HepG2 (cell line): ENCODE measurements around the gene APBA1. TPM values are rescaled to one million over a fixed set of nuclear protein-coding genes. Genes with fewer than 3 reads are reported as not detected.

Experiments used
- ATAC-seq: fragments of 200-7000 bp; cut with Tn5 transposase; 3 replicates; pipeline ENCODE4 v1.9.1; 2020; ENCODE audit warnings: mild to moderate bottlenecking, moderate library complexity
- BruUV-seq: library from RNA; stranded (reverse); fragments of 400-500 nt; replicated peaks from 2 replicates; lab custom pipeline; 2021; lab: Mats Ljungman, UMichigan
- CTCF ChIA-PET: fragments of 300-600 bp; formaldehyde crosslinking; extraction: SDS; loops from one replicate; lab custom pipeline; 2021; ENCODE audit warnings: low total read pairs, inconsistent platforms, low intra/inter-chr PET ratio; lab: Yijun Ruan, JAX
- POLR2A ChIA-PET: fragments of 350-600 bp; sonication (Branson Sonifier 250); formaldehyde crosslinking; loops from one replicate; lab custom pipeline; 2020; ENCODE audit warnings: antibody characterized with exemption, inconsistent platforms; lab: Yijun Ruan, JAX
- DNase-seq: peaks from one replicate; pipeline ENCODE4 v3.0.0-alpha.2; 2015; ENCODE audit warnings: low spot score
- FAIRE-seq: peaks from 3 replicates; lab custom pipeline; 2011; peaks lifted over from hg19 to GRCh38; lab: Jason Lieb, UNC
- H2AFZ ChIP-seq: one replicate; pipeline ENCODE4 v1.6.1; 2011; ENCODE audit warnings: low read length, inconsistent platforms
- H3K27ac ChIP-seq: fragments of 300-600 bp; 3 replicates; pipeline ENCODE4 v1.8.0; 2011; ENCODE audit warnings: mixed run types, mild to moderate bottlenecking, mixed read lengths, low read length, inconsistent platforms; ENCODE audit not compliant: insufficient read depth; ENCODE audit errors: extremely low read length
- H3K27me3 ChIP-seq, 2 experiments: fragments of 200-600 bp in 1 of 2; 2 replicates in 1 of 2; 3 replicates in 1 of 2; pipeline versions ENCODE4 v1.6.0 to v1.8.0; 2011; ENCODE audit warnings: low read length in 2 of 2, mild to moderate bottlenecking in 2 of 2, moderate library complexity in 2 of 2, inconsistent platforms in 1 of 2; ENCODE audit not compliant: insufficient read depth in 2 of 2, control insufficient read depth in 1 of 2
- H3K36me3 ChIP-seq, 2 experiments: fragments of 200-600 bp in 1 of 2; replicated peaks in 1 of 2; 2 replicates in 1 of 2; 3 replicates in 1 of 2; pipeline versions ENCODE4 v1.5.1 to v1.8.0; 2011; ENCODE audit warnings: low read length in 2 of 2, inconsistent platforms in 1 of 2; ENCODE audit not compliant: insufficient read depth in 2 of 2, control insufficient read depth in 1 of 2
- H3K4me1 ChIP-seq: 2 replicates; pipeline ENCODE4 v1.5.1; 2012; ENCODE audit warnings: low read length, inconsistent platforms; ENCODE audit not compliant: insufficient read depth
- H3K4me2 ChIP-seq: 2 replicates; pipeline ENCODE4 v1.6.0; 2011; ENCODE audit warnings: low read depth, low read length, inconsistent platforms
- H3K4me3 ChIP-seq, 3 experiments: fragments of 200-600 bp in 1 of 3; sonication (generic), shearing (Covaris generic) in 1 of 3; replicated peaks in 1 of 3; 2 replicates each; pipeline ENCODE4 v1.5.1; 2011 to 2016; ENCODE audit warnings: low read length in 3 of 3, inconsistent platforms in 2 of 3, low read depth in 2 of 3, mild to moderate bottlenecking in 2 of 3, control low read depth in 1 of 3, mixed read lengths in 1 of 3; ENCODE audit not compliant: insufficient read depth in 1 of 3
- H3K79me2 ChIP-seq: one replicate; pipeline ENCODE4 v1.6.1; 2011; ENCODE audit warnings: low read length, inconsistent platforms; ENCODE audit not compliant: insufficient read depth
- H3K9ac ChIP-seq: 2 replicates; pipeline ENCODE4 v1.6.0; 2011; ENCODE audit warnings: mild to moderate bottlenecking, low read depth, low read length, inconsistent platforms; ENCODE audit not compliant: insufficient read depth
- H3K9me3 ChIP-seq: 2 replicates; pipeline ENCODE4 v1.5.1; 2012; ENCODE audit warnings: mild to moderate bottlenecking, low read length
- H4K20me1 ChIP-seq: 2 replicates; pipeline ENCODE4 v1.6.0; 2011; ENCODE audit warnings: inconsistent platforms, mild to moderate bottlenecking, low read length, moderate library complexity; ENCODE audit not compliant: insufficient read depth
- ARNT ChIP-seq: fragments of 450-650 bp; IDR thresholded peaks from 2 replicates; pipeline ENCODE4 v1.6.1; 2017
- FOXA3 ChIP-seq: IDR thresholded peaks from 2 replicates; pipeline ENCODE4 v1.6.1; 2016; ENCODE audit warnings: missing genetic modification reagents, missing compliant biosample characterization
- MED13 ChIP-seq: sonication (generic); formaldehyde crosslinking; IDR thresholded peaks from 2 replicates; pipeline ENCODE4 v1.5.0; 2020; ENCODE audit warnings: missing genetic modification reagents
- MTF2 ChIP-seq: sonication (generic); formaldehyde crosslinking; IDR thresholded peaks from 2 replicates; pipeline ENCODE4 v1.5.0; 2020; ENCODE audit warnings: missing genetic modification reagents, borderline replicate concordance
- NRL ChIP-seq: sonication (generic); formaldehyde crosslinking; IDR thresholded peaks from 2 replicates; pipeline ENCODE4 v1.5.0; 2020; ENCODE audit warnings: missing genetic modification reagents, mild to moderate bottlenecking, moderate library complexity, borderline replicate concordance
- TARDBP ChIP-seq: sonication (generic); formaldehyde crosslinking; IDR thresholded peaks from 2 replicates; pipeline ENCODE4 v1.8.0; 2022; ENCODE audit warnings: mild to moderate bottlenecking, missing genetic modification reagents
- ZBTB20 ChIP-seq: sonication (generic); formaldehyde crosslinking; IDR thresholded peaks from 2 replicates; pipeline ENCODE4 v1.8.1; 2023; ENCODE audit warnings: missing genetic modification reagents, low read depth, mild to moderate bottlenecking, borderline replicate concordance
- ZNF143 ChIP-seq: sonication (generic); formaldehyde crosslinking; IDR thresholded peaks from 2 replicates; pipeline ENCODE4 v1.4.0; 2020; ENCODE audit warnings: missing genetic modification reagents
- ZNF274 ChIP-seq: sonication (generic); formaldehyde crosslinking; IDR thresholded peaks from 2 replicates; pipeline ENCODE4 v1.5.1; 2020; ENCODE audit warnings: mild to moderate bottlenecking, missing genetic modification reagents
- ZNF317 ChIP-seq: sonication (generic); formaldehyde crosslinking; IDR thresholded peaks from 2 replicates; pipeline ENCODE4 v1.5.0; 2020; ENCODE audit warnings: mild to moderate bottlenecking, missing genetic modification reagents
- ZNF547 ChIP-seq: sonication (generic); formaldehyde crosslinking; IDR thresholded peaks from 2 replicates; pipeline ENCODE4 v1.5.1; 2020; ENCODE audit warnings: mild to moderate bottlenecking, missing genetic modification reagents
- ZNF576 ChIP-seq: sonication (generic); formaldehyde crosslinking; IDR thresholded peaks from 2 replicates; pipeline ENCODE4 v1.4.0; 2020; ENCODE audit warnings: mild to moderate bottlenecking, missing genetic modification reagents
- ZNF670 ChIP-seq: sonication (generic); formaldehyde crosslinking; IDR thresholded peaks from 2 replicates; pipeline ENCODE4 v1.8.0; 2022; ENCODE audit warnings: mild to moderate bottlenecking, missing genetic modification reagents, borderline replicate concordance
- WGBS: methylation state at CpG from one replicate; pipeline ENCODE4 v1.1.6; 2017; ENCODE audit warnings: low lambda C conversion rate; 5-methylcytosine and 5-hydroxymethylcytosine counted together
- in situ Hi-C: cut with HindIII; loops from 2 replicates; pipeline ENCODE4 v1.10.0; 2017; ENCODE audit warnings: low pct_unique_long_range_greater_than_20kb; ENCODE audit not compliant: extremely low pct_ligation_motif_present
- intact Hi-C: fragments of 100-400 bp; cut with micrococcal nuclease; formaldehyde crosslinking; loops from one replicate; pipeline ENCODE4 v1.10.0; 2022; ENCODE audit not compliant: unreplicated experiment
- polyA plus RNA-seq, 8 experiments: library from polyadenylated mRNA; depleted of rRNA in 3 of 8; stranded (reverse) in 7 of 8; unstranded in 1 of 8; fragments of >200 nt; fragmentation: Illumina TruSeq in 4 of 8; extraction: Trizol in 4 of 8; gene quantifications; 2 replicates each; pipeline versions ENCODE4 v1.2.1 to v1.2.3, GENCODE V29; 2011 to 2016; ENCODE audit warnings: low read depth in 4 of 8, missing spikeins in 1 of 8, mixed read lengths in 1 of 8; ENCODE audit not compliant: insufficient read depth in 1 of 8
- total RNA-seq, 5 experiments: library from RNA; depleted of rRNA; stranded (reverse); fragments of >200 nt; fragmentation: Illumina TruSeq; extraction: Trizol; gene quantifications; 2 replicates each; pipeline ENCODE4 v1.2.3, GENCODE V29; 2016; ENCODE audit warnings: low read depth in 1 of 5
- TF ChIP-seq, protein P1 (sequence below): IDR thresholded peaks from 2 replicates; pipeline ENCODE4 v1.6.1; 2016; ENCODE audit warnings: low read depth, missing genetic modification reagents, missing compliant biosample characterization
- TF ChIP-seq, protein P2 (sequence below), 2 experiments: sonication (generic) in 1 of 2; formaldehyde crosslinking in 1 of 2; IDR thresholded peaks; 2 replicates each; pipeline versions ENCODE4 v1.5.1 to v1.6.1; 2011 to 2020; ENCODE audit warnings: borderline replicate concordance in 1 of 2, low read depth in 1 of 2, low read length in 1 of 2, mild to moderate bottlenecking in 1 of 2, missing genetic modification reagents in 1 of 2, moderate library complexity in 1 of 2
- TF ChIP-seq, protein P3 (sequence below): sonication (generic); formaldehyde crosslinking; IDR thresholded peaks from 2 replicates; pipeline ENCODE4 v1.5.0; 2020; ENCODE audit warnings: missing genetic modification reagents, mild to moderate bottlenecking, borderline replicate concordance

The APBA1 gene
- total and polyA plus RNA-seq, 2 of the 13 experiments (the other 11 are each of a cell fraction or from before 2014, with no cell fraction given), result 0.15 TPM; not detected in 1

DNA sequence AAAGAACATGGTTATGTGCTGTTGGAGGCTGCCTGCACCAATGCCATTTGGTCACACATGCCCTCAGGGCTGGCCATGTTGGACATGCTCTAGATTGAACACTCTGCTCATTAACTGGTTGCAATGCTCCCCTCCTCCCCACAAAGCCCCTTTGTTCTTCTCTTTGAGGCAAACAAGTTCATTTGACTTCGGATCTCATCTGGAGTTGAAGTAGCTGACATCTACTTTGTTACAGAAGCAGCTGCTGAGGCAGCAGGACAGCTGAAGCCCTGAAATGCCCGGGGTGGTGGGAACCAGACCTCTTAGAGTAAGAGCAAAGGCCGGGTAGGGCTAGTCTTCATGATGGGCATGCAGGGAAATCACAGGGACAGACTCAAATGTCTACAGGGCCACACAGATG lies 123.5 kb downstream of the APBA1 start:
- BruUV-seq, result no TSS peak
- no peak overlapping the region for H3K9ac ChIP-seq
- no peak for TF ChIP-seq ARNT
- TF ChIP-seq FOXA3 (CRISPR knock-in tag), result no peak
- TF ChIP-seq ZNF576 (CRISPR knock-in tag), result no peak
- TF ChIP-seq ZNF143 (CRISPR knock-in tag), result no peak
- TF ChIP-seq MTF2, result no peak
- no peak for TF ChIP-seq NRL (CRISPR knock-in tag)
- TF ChIP-seq ZBTB20, result no peak
- TF ChIP-seq, protein P1, sequence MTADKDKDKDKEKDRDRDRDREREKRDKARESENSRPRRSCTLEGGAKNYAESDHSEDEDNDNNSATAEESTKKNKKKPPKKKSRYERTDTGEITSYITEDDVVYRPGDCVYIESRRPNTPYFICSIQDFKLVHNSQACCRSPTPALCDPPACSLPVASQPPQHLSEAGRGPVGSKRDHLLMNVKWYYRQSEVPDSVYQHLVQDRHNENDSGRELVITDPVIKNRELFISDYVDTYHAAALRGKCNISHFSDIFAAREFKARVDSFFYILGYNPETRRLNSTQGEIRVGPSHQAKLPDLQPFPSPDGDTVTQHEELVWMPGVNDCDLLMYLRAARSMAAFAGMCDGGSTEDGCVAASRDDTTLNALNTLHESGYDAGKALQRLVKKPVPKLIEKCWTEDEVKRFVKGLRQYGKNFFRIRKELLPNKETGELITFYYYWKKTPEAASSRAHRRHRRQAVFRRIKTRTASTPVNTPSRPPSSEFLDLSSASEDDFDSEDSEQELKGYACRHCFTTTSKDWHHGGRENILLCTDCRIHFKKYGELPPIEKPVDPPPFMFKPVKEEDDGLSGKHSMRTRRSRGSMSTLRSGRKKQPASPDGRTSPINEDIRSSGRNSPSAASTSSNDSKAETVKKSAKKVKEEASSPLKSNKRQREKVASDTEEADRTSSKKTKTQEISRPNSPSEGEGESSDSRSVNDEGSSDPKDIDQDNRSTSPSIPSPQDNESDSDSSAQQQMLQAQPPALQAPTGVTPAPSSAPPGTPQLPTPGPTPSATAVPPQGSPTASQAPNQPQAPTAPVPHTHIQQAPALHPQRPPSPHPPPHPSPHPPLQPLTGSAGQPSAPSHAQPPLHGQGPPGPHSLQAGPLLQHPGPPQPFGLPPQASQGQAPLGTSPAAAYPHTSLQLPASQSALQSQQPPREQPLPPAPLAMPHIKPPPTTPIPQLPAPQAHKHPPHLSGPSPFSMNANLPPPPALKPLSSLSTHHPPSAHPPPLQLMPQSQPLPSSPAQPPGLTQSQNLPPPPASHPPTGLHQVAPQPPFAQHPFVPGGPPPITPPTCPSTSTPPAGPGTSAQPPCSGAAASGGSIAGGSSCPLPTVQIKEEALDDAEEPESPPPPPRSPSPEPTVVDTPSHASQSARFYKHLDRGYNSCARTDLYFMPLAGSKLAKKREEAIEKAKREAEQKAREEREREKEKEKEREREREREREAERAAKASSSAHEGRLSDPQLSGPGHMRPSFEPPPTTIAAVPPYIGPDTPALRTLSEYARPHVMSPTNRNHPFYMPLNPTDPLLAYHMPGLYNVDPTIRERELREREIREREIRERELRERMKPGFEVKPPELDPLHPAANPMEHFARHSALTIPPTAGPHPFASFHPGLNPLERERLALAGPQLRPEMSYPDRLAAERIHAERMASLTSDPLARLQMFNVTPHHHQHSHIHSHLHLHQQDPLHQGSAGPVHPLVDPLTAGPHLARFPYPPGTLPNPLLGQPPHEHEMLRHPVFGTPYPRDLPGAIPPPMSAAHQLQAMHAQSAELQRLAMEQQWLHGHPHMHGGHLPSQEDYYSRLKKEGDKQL (CRISPR knock-in tag), result no peak
- no peak for TF ChIP-seq ZNF274 (CRISPR knock-in tag)
- TF ChIP-seq, protein P2, sequence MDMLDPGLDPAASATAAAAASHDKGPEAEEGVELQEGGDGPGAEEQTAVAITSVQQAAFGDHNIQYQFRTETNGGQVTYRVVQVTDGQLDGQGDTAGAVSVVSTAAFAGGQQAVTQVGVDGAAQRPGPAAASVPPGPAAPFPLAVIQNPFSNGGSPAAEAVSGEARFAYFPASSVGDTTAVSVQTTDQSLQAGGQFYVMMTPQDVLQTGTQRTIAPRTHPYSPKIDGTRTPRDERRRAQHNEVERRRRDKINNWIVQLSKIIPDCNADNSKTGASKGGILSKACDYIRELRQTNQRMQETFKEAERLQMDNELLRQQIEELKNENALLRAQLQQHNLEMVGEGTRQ (IDR thresholded peaks at IDR 0.05; ENCODE audit: low read depth, low read length), result no peak
- TF ChIP-seq, protein P2 (CRISPR knock-in tag; IDR thresholded peaks at IDR 0.05; ENCODE audit: borderline replicate concordance), result no peak
- no peak for TF ChIP-seq ZNF670 (CRISPR knock-in tag)
- TF ChIP-seq MED13 (CRISPR knock-in tag), result no peak
- TF ChIP-seq ZNF547 (CRISPR knock-in tag), result no peak
- no peak for TF ChIP-seq ZNF317
- TF ChIP-seq TARDBP (CRISPR knock-in tag), result no peak
- TF ChIP-seq, protein P3, sequence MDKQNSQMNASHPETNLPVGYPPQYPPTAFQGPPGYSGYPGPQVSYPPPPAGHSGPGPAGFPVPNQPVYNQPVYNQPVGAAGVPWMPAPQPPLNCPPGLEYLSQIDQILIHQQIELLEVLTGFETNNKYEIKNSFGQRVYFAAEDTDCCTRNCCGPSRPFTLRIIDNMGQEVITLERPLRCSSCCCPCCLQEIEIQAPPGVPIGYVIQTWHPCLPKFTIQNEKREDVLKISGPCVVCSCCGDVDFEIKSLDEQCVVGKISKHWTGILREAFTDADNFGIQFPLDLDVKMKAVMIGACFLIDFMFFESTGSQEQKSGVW (CRISPR knock-in tag), result no peak

More for the DNA sequence above, 123.5 kb downstream of the APBA1 start:
- POLR2A ChIA-PET, result no interaction called here
- no peaks in the 10 kb centered on the region for H3K4me1 ChIP-seq
- no peak overlapping the region for H2AFZ ChIP-seq
- peak; percentile 4 for DNase-seq
- H3K36me3 ChIP-seq, result no peaks in the 10 kb centered on the region
- peak; percentile 35; the same call in 2 of the 3 replicates for ATAC-seq
- intact Hi-C loops, result loop anchor here (1.0 to 2.0 kb wide), 2 partner anchors 136 to 330 kb away; no protein-coding TSS in a partner anchor
- no peaks in the 10 kb centered on the region for H3K9me3 ChIP-seq
- no peaks in the 10 kb centered on the region for H3K79me2 ChIP-seq
- H3K4me2 ChIP-seq, result no peak overlapping the region
- no peak for FAIRE-seq
- in situ Hi-C loops, result loop anchor here (5.0 kb wide), 1 partner anchor 126 kb away; no protein-coding TSS in a partner anchor
- CTCF ChIA-PET, result interaction anchor here (2.0 to 6.0 kb wide), 3 partner anchors 125 to 329 kb away, joined by 8 to 87 read pairs (median 9); no protein-coding TSS in a partner anchor
- peaks cover 1 to 7% of the 10 kb centered on the region in 2 experiments; a peak in 1 of 5 replicates for H3K27me3 ChIP-seq
- H3K4me3 ChIP-seq, result no peak overlapping the region
- H3K27ac ChIP-seq, result no peak overlapping the region
- 0% methylated on average over 3 of the region's 3 CpGs for WGBS
- no peaks in the 10 kb centered on the region for H4K20me1 ChIP-seq
